ENCODE results near the gene PRDM15. TPM values are rescaled to one million over a fixed set of nuclear protein-coding genes. Genes with fewer than 3 reads are reported as not detected.

Gene PRDM15
- total and polyA plus RNA-seq, 2 donors (not counting 1 experiment from before 2014, with no cell fraction given) = 2.3 to 3.6 TPM

- H3K4me1 ChIP-seq (ENCODE audit: control insufficient read depth, extremely low read depth, insufficient read depth, low read length) = peaks cover 4% of the 10 kb centered on the region
- no peaks in the 10 kb centered on the region for H3K79me2 ChIP-seq (ENCODE audit: control insufficient read depth, insufficient read depth, low read length)
- H3K27ac ChIP-seq (ENCODE audit: insufficient read depth, low read length) = no peak overlapping the region
- H3K4me2 ChIP-seq (ENCODE audit: extremely low read depth, insufficient read depth, low read length) = peak overlapping the region; percentile 54
- H3K9me3 ChIP-seq (ENCODE audit: control insufficient read depth, insufficient read depth, low read depth, low read length) = no peaks in the 10 kb centered on the region
- no peaks in the 10 kb centered on the region for H4K20me1 ChIP-seq (ENCODE audit: control insufficient read depth, extremely low read depth, insufficient read depth, low read length)
- no peak overlapping the region for H3K9ac ChIP-seq (ENCODE audit: insufficient read depth, low read length)
- H2AFZ ChIP-seq (ENCODE audit: low read length) = peak overlapping the region; percentile 34
- no peaks in the 10 kb centered on the region for H3K27me3 ChIP-seq (ENCODE audit: control insufficient read depth, insufficient read depth, low read length)
- H3K36me3 ChIP-seq (ENCODE audit: control insufficient read depth, insufficient read depth, low read length) = peaks cover 11% of the 10 kb centered on the region
- peak; percentile 50 for DNase-seq (ENCODE audit: low read depth in 2 of 2)
- no peak for TF ChIP-seq EZH2 (IDR thresholded peaks at IDR 0.05; ENCODE audit: low read length, missing control alignments)
- TF ChIP-seq, protein P1, sequence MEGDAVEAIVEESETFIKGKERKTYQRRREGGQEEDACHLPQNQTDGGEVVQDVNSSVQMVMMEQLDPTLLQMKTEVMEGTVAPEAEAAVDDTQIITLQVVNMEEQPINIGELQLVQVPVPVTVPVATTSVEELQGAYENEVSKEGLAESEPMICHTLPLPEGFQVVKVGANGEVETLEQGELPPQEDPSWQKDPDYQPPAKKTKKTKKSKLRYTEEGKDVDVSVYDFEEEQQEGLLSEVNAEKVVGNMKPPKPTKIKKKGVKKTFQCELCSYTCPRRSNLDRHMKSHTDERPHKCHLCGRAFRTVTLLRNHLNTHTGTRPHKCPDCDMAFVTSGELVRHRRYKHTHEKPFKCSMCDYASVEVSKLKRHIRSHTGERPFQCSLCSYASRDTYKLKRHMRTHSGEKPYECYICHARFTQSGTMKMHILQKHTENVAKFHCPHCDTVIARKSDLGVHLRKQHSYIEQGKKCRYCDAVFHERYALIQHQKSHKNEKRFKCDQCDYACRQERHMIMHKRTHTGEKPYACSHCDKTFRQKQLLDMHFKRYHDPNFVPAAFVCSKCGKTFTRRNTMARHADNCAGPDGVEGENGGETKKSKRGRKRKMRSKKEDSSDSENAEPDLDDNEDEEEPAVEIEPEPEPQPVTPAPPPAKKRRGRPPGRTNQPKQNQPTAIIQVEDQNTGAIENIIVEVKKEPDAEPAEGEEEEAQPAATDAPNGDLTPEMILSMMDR (conservative IDR thresholded peaks at IDR 0.05 in 1 of 2, IDR thresholded peaks at IDR 0.05 in 1 of 2; ENCODE audit: low read depth in 1 of 2, low read length in 2 of 2) = no peak
- H3K4me3 ChIP-seq (replicated peaks in 1 of 4; ENCODE audit: control extremely low read depth in 1 of 4, insufficient read depth in 1 of 4, low read depth in 3 of 4, low read length in 4 of 4) = no peak overlapping the region
These were observed 76.5 kb downstream of the PRDM15 start for GRCh38 chr21:41802684-41803083.

DNA sequence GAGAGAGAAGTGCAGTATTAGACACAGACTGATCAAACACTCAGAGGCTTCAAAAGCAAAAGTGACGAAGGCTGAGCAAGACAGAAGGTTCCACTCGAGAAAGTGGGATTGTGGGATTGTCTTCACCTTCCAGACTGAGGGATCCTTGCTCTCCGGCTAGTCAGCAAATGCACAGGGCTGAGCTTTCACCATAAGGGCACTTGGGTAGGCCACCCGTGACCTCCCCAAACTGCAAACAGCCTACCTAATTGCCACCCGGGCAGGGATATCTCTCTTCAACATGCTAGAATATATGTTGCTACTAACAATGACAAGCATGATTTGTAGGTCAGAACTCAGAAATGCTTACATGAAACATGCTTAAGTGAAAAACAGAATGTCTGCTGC lies 77.0 kb downstream of the PRDM15 start:
- Histone ChIP-seq H3K27ac (ENCODE audit: insufficient read depth, low read length) (no peak overlapping the region), H3K36me3 (ENCODE audit: control insufficient read depth, insufficient read depth, low read length) (peaks cover 11% of the 10 kb centered on the region), H3K4me3 (replicated peaks in 1 of 4; ENCODE audit: control extremely low read depth in 1 of 4, insufficient read depth in 1 of 4, low read depth in 3 of 4, low read length in 4 of 4) (no peak overlapping the region), H4K20me1 (ENCODE audit: control insufficient read depth, extremely low read depth, insufficient read depth, low read length) (no peaks in the 10 kb centered on the region), H3K9ac (ENCODE audit: insufficient read depth, low read length) (no peak overlapping the region), H2AFZ (ENCODE audit: low read length) (no peak overlapping the region), H3K9me3 (ENCODE audit: control insufficient read depth, insufficient read depth, low read depth, low read length) (no peaks in the 10 kb centered on the region), H3K27me3 (ENCODE audit: control insufficient read depth, insufficient read depth, low read length) (no peaks in the 10 kb centered on the region), H3K79me2 (ENCODE audit: control insufficient read depth, insufficient read depth, low read length) (no peaks in the 10 kb centered on the region), H3K4me2 (ENCODE audit: extremely low read depth, insufficient read depth, low read length) (no peak overlapping the region), H3K4me1 (ENCODE audit: control insufficient read depth, extremely low read depth, insufficient read depth, low read length) (peaks cover 4% of the 10 kb centered on the region)
- TF ChIP-seq EZH2 (IDR thresholded peaks at IDR 0.05; ENCODE audit: low read length, missing control alignments) = no peak
- TF ChIP-seq, protein P1 (conservative IDR thresholded peaks at IDR 0.05 in 1 of 2, IDR thresholded peaks at IDR 0.05 in 1 of 2; ENCODE audit: low read depth in 1 of 2, low read length in 2 of 2) = no peak
- DNase-seq (ENCODE audit: low read depth in 2 of 2) = no peak

- no peak overlapping the region for H3K4me3 ChIP-seq (replicated peaks in 1 of 4; ENCODE audit: control extremely low read depth in 1 of 4, insufficient read depth in 1 of 4, low read depth in 3 of 4, low read length in 4 of 4)
- no peak overlapping the region for H3K4me2 ChIP-seq (ENCODE audit: extremely low read depth, insufficient read depth, low read length)
- no peak overlapping the region for H3K27ac ChIP-seq (ENCODE audit: insufficient read depth, low read length)
- H3K79me2 ChIP-seq (ENCODE audit: control insufficient read depth, insufficient read depth, low read length) = no peaks in the 10 kb centered on the region
- no peaks in the 10 kb centered on the region for H3K27me3 ChIP-seq (ENCODE audit: control insufficient read depth, insufficient read depth, low read length)
- peaks cover 4% of the 10 kb centered on the region for H3K4me1 ChIP-seq (ENCODE audit: control insufficient read depth, extremely low read depth, insufficient read depth, low read length)
- no peak overlapping the region for H2AFZ ChIP-seq (ENCODE audit: low read length)
- H3K9me3 ChIP-seq (ENCODE audit: control insufficient read depth, insufficient read depth, low read depth, low read length) = no peaks in the 10 kb centered on the region
- peaks cover 11% of the 10 kb centered on the region for H3K36me3 ChIP-seq (ENCODE audit: control insufficient read depth, insufficient read depth, low read length)
- TF ChIP-seq, protein P1 (conservative IDR thresholded peaks at IDR 0.05 in 1 of 2, IDR thresholded peaks at IDR 0.05 in 1 of 2; ENCODE audit: low read depth in 1 of 2, low read length in 2 of 2) = no peak
- TF ChIP-seq EZH2 (IDR thresholded peaks at IDR 0.05; ENCODE audit: low read length, missing control alignments) = no peak
- no peaks in the 10 kb centered on the region for H4K20me1 ChIP-seq (ENCODE audit: control insufficient read depth, extremely low read depth, insufficient read depth, low read length)
- DNase-seq (ENCODE audit: low read depth in 2 of 2) = no peak
- no peak overlapping the region for H3K9ac ChIP-seq (ENCODE audit: insufficient read depth, low read length)
These were observed 77.6 kb downstream of the PRDM15 start for GRCh38 chr21:41801321-41802197.

Measured in fibroblast of lung (primary cell).